SU-DHL-6 (cell line): ENCODE data around the gene GLG1.

Experiments used
- H2AFZ ChIP-seq: fragments of 200-600 bp; sonication (generic); 2 replicates; pipeline ENCODE4 v1.6.1; 2014; ENCODE audit warnings: low read depth, mild to moderate bottlenecking, moderate library complexity, mixed read lengths, antibody characterized with exemption, low read length; ENCODE audit not compliant: severe bottlenecking
- H3F3A ChIP-seq: fragments of 200-600 bp; shearing (Covaris generic); 2 replicates; pipeline ENCODE4 v1.6.0; 2016; ENCODE audit warnings: antibody characterized with exemption, mild to moderate bottlenecking; ENCODE audit not compliant: insufficient read depth
- H3K27ac ChIP-seq: fragments of 200-600 bp; sonication (generic); 2 replicates; pipeline ENCODE4 v1.5.1; 2016; ENCODE audit warnings: low read depth, mild to moderate bottlenecking, low read length, moderate library complexity, mixed read lengths
- H3K27me3 ChIP-seq: fragments of 200-600 bp; sonication (generic), shearing (Covaris generic); 2 replicates; pipeline ENCODE4 v1.6.0; 2014; ENCODE audit warnings: mild to moderate bottlenecking, low read length
- H3K36me3 ChIP-seq: fragments of 200-600 bp; sonication (generic); 2 replicates; pipeline ENCODE4 v1.6.1; 2014; ENCODE audit warnings: mild to moderate bottlenecking, low read length, mixed read lengths
- H3K4me2 ChIP-seq: fragments of 300-600, 200-600 bp; shearing (Covaris generic), sonication (generic); 2 replicates; pipeline ENCODE4 v1.6.0; 2014; ENCODE audit warnings: low read length, low read depth, mild to moderate bottlenecking; ENCODE audit not compliant: poor library complexity, severe bottlenecking
- H3K4me3 ChIP-seq: fragments of 200-600 bp; sonication (generic); 2 replicates; pipeline ENCODE4 v1.5.1; 2014; ENCODE audit warnings: antibody characterized with exemption, low read length, mild to moderate bottlenecking, mixed read lengths; ENCODE audit not compliant: insufficient read depth, poor library complexity, severe bottlenecking
- H3K79me2 ChIP-seq: fragments of 200-600 bp; sonication (generic); 2 replicates; pipeline ENCODE4 v1.6.1; 2014; ENCODE audit warnings: mild to moderate bottlenecking, low read length, moderate library complexity; ENCODE audit not compliant: insufficient read depth
- H3K9ac ChIP-seq: fragments of 200-600 bp; sonication (generic); 2 replicates; pipeline ENCODE4 v1.7.0; 2014; ENCODE audit warnings: mild to moderate bottlenecking, low read length
- H3K9me2 ChIP-seq: fragments of 200-600 bp; sonication (generic); replicated peaks from 2 replicates; pipeline ENCODE4 v1.6.1; 2014; ENCODE audit warnings: low read length; ENCODE audit not compliant: insufficient read depth
- H3K9me3 ChIP-seq: fragments of 200-600 bp; sonication (generic); 2 replicates; pipeline ENCODE4 v1.6.1; 2014; ENCODE audit warnings: low read length, mixed read lengths; ENCODE audit not compliant: insufficient read depth
- H4K20me1 ChIP-seq: fragments of 200-600 bp; sonication (generic); 2 replicates; pipeline ENCODE4 v1.6.1; 2014; ENCODE audit warnings: low read depth, mild to moderate bottlenecking, antibody characterized with exemption, low read length, moderate library complexity, mixed read lengths
- CTCF ChIP-seq: fragments of 200-600 bp; sonication (generic); IDR thresholded peaks from one replicate; pipeline ENCODE4 v1.5.1; 2017; ENCODE audit warnings: antibody characterized with exemption, mild to moderate bottlenecking, low read length, moderate library complexity; ENCODE audit not compliant: insufficient read depth, poor library complexity, severe bottlenecking
- EZH2phosphoT487 ChIP-seq: fragments of 200-600 bp; sonication (generic), shearing (Covaris generic); conservative IDR thresholded peaks from 2 replicates; pipeline ENCODE4 v1.6.1; 2018; ENCODE audit warnings: mild to moderate bottlenecking, antibody characterized with exemption, low read length, moderate library complexity, mixed read lengths

The GLG1 gene

GRCh38 chr16:74500907-74501306, 106.0 kb downstream of the GLG1 start:
- Histone ChIP-seq H4K20me1 (no peaks in the 10 kb centered on the region), H3K27ac (no peak overlapping the region)

GRCh38 chr16:74499114-74499513, 107.8 kb downstream of the GLG1 start:
- no peak for TF ChIP-seq EZH2phosphoT487
- no peak for TF ChIP-seq CTCF
- H3K9me3 ChIP-seq = no peaks in the 10 kb centered on the region
- H3K79me2 ChIP-seq = no peaks in the 10 kb centered on the region
- H3K4me3 ChIP-seq = no peak overlapping the region
- no peaks in the 10 kb centered on the region for H3F3A ChIP-seq
- no peaks in the 10 kb centered on the region; the same call in 1 of the 2 replicates for H3K36me3 ChIP-seq
- H3K9me2 ChIP-seq = no peaks in the 10 kb centered on the region
- no peak overlapping the region for H2AFZ ChIP-seq
- no peaks in the 10 kb centered on the region for H4K20me1 ChIP-seq
- no peak overlapping the region for H3K27ac ChIP-seq
- H3K27me3 ChIP-seq = no peaks in the 10 kb centered on the region
- H3K9ac ChIP-seq = no peak overlapping the region
- H3K4me2 ChIP-seq = no peak overlapping the region

More at GRCh38 chr16:74500907-74501306, 106.0 kb downstream of the GLG1 start:
- Histone ChIP-seq H2AFZ (no peak overlapping the region), H3F3A (no peaks in the 10 kb centered on the region), H3K27me3 (no peaks in the 10 kb centered on the region), H3K4me2 (no peak overlapping the region), H3K9me2 (no peaks in the 10 kb centered on the region), H3K4me3 (no peak overlapping the region), H3K36me3 (no peaks in the 10 kb centered on the region), H3K9me3 (no peaks in the 10 kb centered on the region), H3K79me2 (no peaks in the 10 kb centered on the region), H3K9ac (no peak overlapping the region)
- TF ChIP-seq EZH2phosphoT487 (no peak), CTCF (no peak)

- Histone ChIP-seq H3K4me2 (no peak overlapping the region), H3K27me3 (no peaks in the 10 kb centered on the region), H3K36me3 (no peaks in the 10 kb centered on the region; the same call in 1 of the 2 replicates), H3K4me3 (no peak overlapping the region), H3K27ac (no peak overlapping the region), H4K20me1 (no peaks in the 10 kb centered on the region), H2AFZ (no peak overlapping the region), H3F3A (no peaks in the 10 kb centered on the region), H3K9me2 (no peaks in the 10 kb centered on the region), H3K9me3 (no peaks in the 10 kb centered on the region), H3K79me2 (no peaks in the 10 kb centered on the region), H3K9ac (no peak overlapping the region)
- TF ChIP-seq CTCF (no peak), EZH2phosphoT487 (no peak)
Measured at GRCh38 chr16:74497761-74498160, 109.2 kb downstream of the GLG1 start.

- no peaks in the 10 kb centered on the region for H3K79me2 ChIP-seq
- H3K9me2 ChIP-seq = no peaks in the 10 kb centered on the region
- TF ChIP-seq CTCF (no peak), EZH2phosphoT487 (no peak)
- H3K9ac ChIP-seq = no peak overlapping the region
- H4K20me1 ChIP-seq = no peaks in the 10 kb centered on the region
- no peaks in the 10 kb centered on the region for H3K9me3 ChIP-seq
- no peaks in the 10 kb centered on the region for H3F3A ChIP-seq
- no peaks in the 10 kb centered on the region for H3K27me3 ChIP-seq
- no peak overlapping the region for H3K4me3 ChIP-seq
- H3K4me2 ChIP-seq = no peak overlapping the region
- H3K27ac ChIP-seq = no peak overlapping the region
- H2AFZ ChIP-seq = no peak overlapping the region
- H3K36me3 ChIP-seq = no peaks in the 10 kb centered on the region; the same call in 1 of the 2 replicates
Measured at GRCh38 chr16:74496054-74496453, 110.9 kb downstream of the GLG1 start.
